Breast epithelium (tissue), 3 donors: ENCODE results near the gene PPP2R5B.

Source experiments
- CTCF ChIP-seq, 3 donors: fragments of 450-650 bp; IDR thresholded peaks; one replicate each; pipeline ENCODE4 v1.5.1; 2016 to 2017; ENCODE audit warnings: antibody characterized with exemption in 3 of 3, mild to moderate bottlenecking in 3 of 3, moderate library complexity in 3 of 3
- POLR2A ChIP-seq: fragments of 450-650 bp; IDR thresholded peaks from one replicate; pipeline ENCODE4 v1.6.1; 2016; ENCODE audit warnings: antibody characterized with exemption, mild to moderate bottlenecking, moderate library complexity

DNA sequence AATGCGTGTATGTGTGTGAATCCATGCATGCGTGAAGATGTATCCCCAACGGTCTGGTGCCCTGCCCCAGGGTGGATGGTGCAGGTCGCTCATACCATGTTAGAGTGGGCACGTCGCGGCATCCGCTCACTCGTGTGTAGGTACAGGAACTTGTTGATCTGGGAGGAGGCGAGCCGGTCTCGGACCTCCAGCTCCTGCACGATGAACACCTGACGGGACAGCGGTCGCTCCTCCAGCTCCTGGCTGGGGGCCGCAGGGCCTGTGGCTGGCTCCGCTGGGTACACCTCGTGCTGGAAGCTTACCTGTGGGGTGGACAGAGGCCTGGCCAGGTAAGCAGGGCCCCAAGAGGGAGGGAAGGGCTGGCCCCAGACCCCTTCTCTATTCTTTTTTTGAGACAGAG is 25.9 kb upstream of the PPP2R5B start:
- TF ChIP-seq POLR2A (no peak), CTCF (IDR thresholded peaks at IDR 0.05) (no peak)
